Peyer's patch (tissue), 4 donors: ENCODE measurements around the gene SELENON.

ENCODE experiments used
- CTCF ChIP-seq, 6 experiments: fragments of 450-650 bp in 4 of 6; fragments of 200-600 bp in 2 of 6; sonication (generic) in 1 of 6; IDR thresholded peaks; one replicate each; pipeline ENCODE4 v1.5.1; 2017 to 2019; ENCODE audit warnings: antibody characterized with exemption in 6 of 6, mild to moderate bottlenecking in 3 of 6, moderate library complexity in 1 of 6
- POLR2A ChIP-seq, 2 donors: fragments of 450-650 bp; IDR thresholded peaks; one replicate each; pipeline ENCODE4 v1.5.1; 2017; ENCODE audit warnings: antibody characterized with exemption in 2 of 2, mild to moderate bottlenecking in 2 of 2, moderate library complexity in 2 of 2

GRCh38 chr1:25844536-25845337 is 44.7 kb downstream of the SELENON start:
- TF ChIP-seq CTCF (IDR thresholded peaks at IDR 0.05), result no peak
- TF ChIP-seq POLR2A (IDR thresholded peaks at IDR 0.05), result no peak
